ENCODE measurements around the gene CORO6.

- TF ChIP-seq EZH2phosphoT487 (IDR thresholded peaks at IDR 0.05; ENCODE audit: insufficient read depth, low read depth) (no peak), EZH2 (IDR thresholded peaks at IDR 0.05; ENCODE audit: insufficient read depth, poor library complexity, severe bottlenecking) (no peak)
Measured at GRCh38 chr17:29659155-29659554, 36.4 kb upstream of the CORO6 start.

Measured in GM23248 (cell line).